Caco-2 (cell line): Measurements from ENCODE around the gene TIMM17A. TPM values are rescaled to one million over a fixed set of nuclear protein-coding genes. Genes with fewer than 3 reads are reported as not detected.

ENCODE experiments used
- BruUV-seq: library from RNA; stranded (reverse); fragments of 400-500 nt; replicated peaks from 2 replicates; lab custom pipeline; 2021; lab: Mats Ljungman, UMichigan
- CTCF ChIA-PET: fragments of 300-600 bp; sonication (Branson Sonifier 250); formaldehyde crosslinking; loops from one replicate; lab custom pipeline; 2022; ENCODE audit warnings: antibody characterized with exemption; lab: Charles Lee
- POLR2A ChIA-PET: fragments of 300-600 bp; sonication (Branson Sonifier 250); formaldehyde crosslinking; loops from one replicate; lab custom pipeline; 2022; ENCODE audit warnings: antibody characterized with exemption; lab: Charles Lee
- DNase-seq, 2 experiments: peaks; one replicate each; pipeline versions ENCODE4 v3.0.0 to v3.0.0-alpha.2; 2020 to 2022
- H3K27me3 ChIP-seq: replicated peaks from 2 replicates; pipeline ENCODE4 v1.6.0; 2011; ENCODE audit warnings: low read length; ENCODE audit not compliant: control insufficient read depth, insufficient read depth
- H3K36me3 ChIP-seq: 2 replicates; pipeline ENCODE4 v1.5.1; 2011; ENCODE audit warnings: low read length; ENCODE audit not compliant: control insufficient read depth, insufficient read depth
- H3K4me1 ChIP-seq: fragments of 250-450 bp; sonication (Bioruptor Pico); 2 replicates; pipeline ENCODE4 v1.5.1; 2020; ENCODE audit warnings: mild to moderate bottlenecking
- H3K4me3 ChIP-seq: 2 replicates; pipeline ENCODE4 v1.5.1; 2011; ENCODE audit warnings: low read depth, mild to moderate bottlenecking, control low read depth, low read length
- H3K9me3 ChIP-seq: fragments of 250-450 bp; sonication (Bioruptor Pico); 2 replicates; pipeline ENCODE4 v1.5.1; 2020; ENCODE audit warnings: mild to moderate bottlenecking, moderate library complexity
- H3K27ac Mint-ChIP-seq: one replicate; pipeline ENCODE4 v1.8.0; 2022; ENCODE audit warnings: mixed read lengths; ENCODE audit not compliant: unreplicated experiment
- H3K27me3 Mint-ChIP-seq: one replicate; pipeline ENCODE4 v1.8.0; 2022; ENCODE audit warnings: mixed read lengths; ENCODE audit not compliant: insufficient read depth, unreplicated experiment
- H3K36me3 Mint-ChIP-seq: one replicate; pipeline ENCODE4 v1.8.0; 2022; ENCODE audit warnings: mild to moderate bottlenecking, mixed read lengths; ENCODE audit not compliant: insufficient read depth, unreplicated experiment
- H3K4me1 Mint-ChIP-seq: one replicate; pipeline ENCODE4 v1.8.0; 2022; ENCODE audit warnings: low read depth, mixed read lengths; ENCODE audit not compliant: unreplicated experiment
- H3K4me3 Mint-ChIP-seq: one replicate; pipeline ENCODE4 v1.8.0; 2022; ENCODE audit warnings: mild to moderate bottlenecking, moderate library complexity, mixed read lengths; ENCODE audit not compliant: unreplicated experiment
- H3K9me3 Mint-ChIP-seq: one replicate; pipeline ENCODE4 v1.8.0; 2022; ENCODE audit warnings: mixed read lengths; ENCODE audit not compliant: unreplicated experiment
- intact Hi-C: fragments of 100-400 bp; cut with micrococcal nuclease; formaldehyde crosslinking; loops from one replicate; pipeline ENCODE4 v1.10.0; 2022; ENCODE audit not compliant: unreplicated experiment
- total RNA-seq: library from RNA; stranded (reverse); gene quantifications from 2 replicates; pipeline ENCODE4 v1.2.3, GENCODE V29; 2022
- TF ChIP-seq, protein P1 (sequence below), 2 experiments: fragments of 200-600 bp in 1 of 2; IDR thresholded peaks; 1 replicate in 1 of 2; 2 replicates in 1 of 2; pipeline versions ENCODE4 v1.5.1 to v1.8.0; 2011 to 2022; ENCODE audit warnings: antibody characterized with exemption in 1 of 2, control low read depth in 1 of 2, inconsistent platforms in 1 of 2, low read depth in 1 of 2, low read length in 1 of 2, mild to moderate bottlenecking in 1 of 2, moderate library complexity in 1 of 2; ENCODE audit not compliant: insufficient read depth in 1 of 2, severe bottlenecking in 1 of 2, unreplicated experiment in 1 of 2

The TIMM17A gene
- total RNA-seq, 1 experiment from 2014 or later = 63.7 TPM

DNA sequence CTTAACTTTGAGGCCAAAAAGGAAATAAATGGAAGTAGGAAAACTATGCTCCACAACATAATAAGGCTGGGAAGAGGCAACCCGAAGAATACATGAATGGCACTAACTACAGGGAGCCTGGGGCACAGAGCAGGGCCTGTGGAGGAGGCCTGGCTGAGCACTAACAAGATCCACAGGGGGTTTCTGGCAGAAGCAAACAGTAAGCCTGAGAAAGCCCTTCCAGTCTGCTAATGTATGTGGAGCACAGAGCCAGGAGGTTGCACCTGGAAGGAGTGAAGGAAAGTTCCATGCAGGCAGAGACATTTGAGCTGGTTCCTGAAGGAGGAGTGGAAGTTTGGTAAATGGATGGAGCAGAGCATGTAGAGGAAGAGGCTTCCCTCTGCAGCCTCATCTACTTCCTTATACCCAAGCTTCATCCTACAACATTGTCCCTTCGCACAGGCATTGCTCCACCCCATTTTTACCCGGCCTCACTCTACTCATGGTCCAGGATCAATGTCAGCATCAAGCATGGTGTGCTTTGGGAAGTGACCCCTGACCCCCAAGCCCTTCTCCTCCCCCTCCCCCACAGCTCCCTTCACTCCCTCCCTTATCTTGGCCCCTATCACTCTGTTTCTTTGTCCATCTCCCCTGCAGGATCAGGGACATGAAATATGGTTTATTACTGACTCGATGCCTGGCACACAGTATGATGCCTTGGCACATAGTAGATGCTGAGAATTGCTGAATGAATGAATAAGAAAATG is 43.3 kb upstream of the TIMM17A start:
- Mint-ChIP-seq H3K9me3 (no peaks in the 10 kb centered on the region), H3K36me3 (no peaks in the 10 kb centered on the region), H3K4me3 (no peak overlapping the region), H3K4me1 (no peaks in the 10 kb centered on the region), H3K27me3 (no peaks in the 10 kb centered on the region), H3K27ac (no peak overlapping the region)
- Histone ChIP-seq H3K36me3 (no peaks in the 10 kb centered on the region), H3K4me3 (no peak overlapping the region), H3K27me3 (no peaks in the 10 kb centered on the region), H3K4me1 (no peaks in the 10 kb centered on the region), H3K9me3 (no peaks in the 10 kb centered on the region)
- no peak for DNase-seq
- TF ChIP-seq, protein P1, sequence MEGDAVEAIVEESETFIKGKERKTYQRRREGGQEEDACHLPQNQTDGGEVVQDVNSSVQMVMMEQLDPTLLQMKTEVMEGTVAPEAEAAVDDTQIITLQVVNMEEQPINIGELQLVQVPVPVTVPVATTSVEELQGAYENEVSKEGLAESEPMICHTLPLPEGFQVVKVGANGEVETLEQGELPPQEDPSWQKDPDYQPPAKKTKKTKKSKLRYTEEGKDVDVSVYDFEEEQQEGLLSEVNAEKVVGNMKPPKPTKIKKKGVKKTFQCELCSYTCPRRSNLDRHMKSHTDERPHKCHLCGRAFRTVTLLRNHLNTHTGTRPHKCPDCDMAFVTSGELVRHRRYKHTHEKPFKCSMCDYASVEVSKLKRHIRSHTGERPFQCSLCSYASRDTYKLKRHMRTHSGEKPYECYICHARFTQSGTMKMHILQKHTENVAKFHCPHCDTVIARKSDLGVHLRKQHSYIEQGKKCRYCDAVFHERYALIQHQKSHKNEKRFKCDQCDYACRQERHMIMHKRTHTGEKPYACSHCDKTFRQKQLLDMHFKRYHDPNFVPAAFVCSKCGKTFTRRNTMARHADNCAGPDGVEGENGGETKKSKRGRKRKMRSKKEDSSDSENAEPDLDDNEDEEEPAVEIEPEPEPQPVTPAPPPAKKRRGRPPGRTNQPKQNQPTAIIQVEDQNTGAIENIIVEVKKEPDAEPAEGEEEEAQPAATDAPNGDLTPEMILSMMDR (IDR thresholded peaks at IDR 0.05; ENCODE audit: insufficient read depth in 1 of 2, low read depth in 1 of 2, low read length in 1 of 2, severe bottlenecking in 1 of 2, unreplicated experiment in 1 of 2) = no peak
- POLR2A ChIA-PET = no interaction called here
- intact Hi-C loops = no loop called here
- CTCF ChIA-PET = no interaction called here
- BruUV-seq = no TSS peak

DNA sequence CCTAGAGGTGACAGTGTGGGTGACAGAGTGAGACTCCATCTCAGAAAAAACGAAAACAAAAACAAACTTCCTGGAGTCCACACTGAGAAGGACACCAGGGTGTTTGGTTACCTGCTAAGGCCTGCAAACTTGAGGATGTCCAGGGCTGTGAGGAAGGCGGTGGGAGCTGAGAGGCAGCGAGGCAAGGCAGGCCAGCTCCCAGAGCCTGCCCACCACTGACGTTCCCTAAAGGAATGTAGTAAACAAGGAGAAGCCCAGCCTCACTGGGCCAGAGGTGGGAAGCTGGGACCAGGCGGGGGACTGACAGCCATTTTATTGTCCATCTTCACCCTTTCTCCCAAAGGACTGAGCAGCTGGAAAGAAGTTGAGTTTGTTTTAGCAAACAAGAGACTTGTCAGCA is 42.5 kb upstream of the TIMM17A start:
- Mint-ChIP-seq H3K27me3 (no peaks in the 10 kb centered on the region), H3K36me3 (no peaks in the 10 kb centered on the region), H3K4me1 (no peaks in the 10 kb centered on the region), H3K27ac (no peak overlapping the region), H3K4me3 (no peak overlapping the region), H3K9me3 (no peaks in the 10 kb centered on the region)
- Histone ChIP-seq H3K27me3 (no peaks in the 10 kb centered on the region), H3K4me1 (no peaks in the 10 kb centered on the region), H3K9me3 (no peaks in the 10 kb centered on the region), H3K4me3 (no peak overlapping the region), H3K36me3 (no peaks in the 10 kb centered on the region)
- ChIA-PET CTCF (no interaction called here), POLR2A (no interaction called here)
- TF ChIP-seq, protein P1 (IDR thresholded peaks at IDR 0.05; ENCODE audit: insufficient read depth in 1 of 2, low read depth in 1 of 2, low read length in 1 of 2, severe bottlenecking in 1 of 2, unreplicated experiment in 1 of 2) = no peak
- intact Hi-C loops = no loop called here
- BruUV-seq = no TSS peak
- DNase-seq = no peak

DNA sequence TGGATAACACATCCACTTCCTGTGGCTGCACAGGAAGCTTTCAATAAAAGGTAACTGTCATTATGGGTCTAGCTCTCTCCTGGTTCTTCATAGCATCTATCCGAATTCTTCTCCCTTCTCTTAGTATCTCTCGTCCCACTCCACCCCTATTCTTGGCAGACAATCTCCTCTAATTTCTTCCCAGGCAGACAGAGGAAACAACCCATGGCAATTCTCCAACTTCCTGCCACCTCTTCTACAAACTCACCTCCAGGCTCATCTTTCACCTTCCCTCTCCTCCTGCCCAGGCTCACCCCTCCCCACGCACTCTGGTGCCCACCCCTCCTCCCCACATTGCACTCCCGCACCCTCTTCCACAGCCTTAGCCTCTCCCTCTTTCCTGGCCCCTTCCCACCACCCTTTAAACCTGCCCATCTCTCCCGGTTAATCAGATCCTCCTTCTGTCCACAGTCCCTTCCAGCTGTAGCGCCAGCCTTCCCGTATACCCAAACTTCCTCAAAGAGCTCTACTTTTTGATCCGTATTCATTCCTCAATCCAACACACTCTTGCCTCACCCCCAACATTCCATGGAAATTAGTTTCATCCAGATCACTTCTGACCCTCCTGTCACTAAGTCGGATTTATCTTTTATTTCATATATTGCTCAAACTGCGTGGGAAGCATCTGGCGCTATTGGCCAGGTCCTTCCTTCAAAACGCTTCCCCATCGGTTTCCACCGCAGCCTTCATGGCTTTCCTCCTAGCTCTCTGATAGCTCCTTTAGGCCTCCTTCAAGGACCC is 40.7 kb upstream of the TIMM17A start:
- Mint-ChIP-seq H3K36me3 (no peaks in the 10 kb centered on the region), H3K4me3 (no peak overlapping the region), H3K9me3 (no peaks in the 10 kb centered on the region), H3K4me1 (no peaks in the 10 kb centered on the region), H3K27ac (no peak overlapping the region), H3K27me3 (no peaks in the 10 kb centered on the region)
- CTCF ChIA-PET = no interaction called here
- TF ChIP-seq, protein P1 (IDR thresholded peaks at IDR 0.05; ENCODE audit: insufficient read depth in 1 of 2, low read depth in 1 of 2, low read length in 1 of 2, severe bottlenecking in 1 of 2, unreplicated experiment in 1 of 2) = no peak
- intact Hi-C loops = no loop called here
- H3K36me3 ChIP-seq = no peaks in the 10 kb centered on the region
- H3K9me3 ChIP-seq = no peaks in the 10 kb centered on the region
- H3K4me3 ChIP-seq = no peak overlapping the region
- POLR2A ChIA-PET = no interaction called here
- no TSS peak for BruUV-seq
- H3K4me1 ChIP-seq = no peaks in the 10 kb centered on the region
- no peaks in the 10 kb centered on the region for H3K27me3 ChIP-seq
- DNase-seq = no peak
